GM21528 (cell line): ENCODE data around the gene TENM4.
"Not testable (repeated sequence)": the region's sequence is repeated elsewhere in the genome, so short reads cannot be mapped to it uniquely, and the experiment has no call there.

Experiments used
- ATAC-seq: cut with Tn5 transposase; IDR thresholded peaks from one replicate; pipeline ENCODE4 v1.9.1; 2021; ENCODE audit warnings: mild to moderate bottlenecking, moderate library complexity; ENCODE audit not compliant: unreplicated experiment, low FRiP score

The TENM4 gene

DNA sequence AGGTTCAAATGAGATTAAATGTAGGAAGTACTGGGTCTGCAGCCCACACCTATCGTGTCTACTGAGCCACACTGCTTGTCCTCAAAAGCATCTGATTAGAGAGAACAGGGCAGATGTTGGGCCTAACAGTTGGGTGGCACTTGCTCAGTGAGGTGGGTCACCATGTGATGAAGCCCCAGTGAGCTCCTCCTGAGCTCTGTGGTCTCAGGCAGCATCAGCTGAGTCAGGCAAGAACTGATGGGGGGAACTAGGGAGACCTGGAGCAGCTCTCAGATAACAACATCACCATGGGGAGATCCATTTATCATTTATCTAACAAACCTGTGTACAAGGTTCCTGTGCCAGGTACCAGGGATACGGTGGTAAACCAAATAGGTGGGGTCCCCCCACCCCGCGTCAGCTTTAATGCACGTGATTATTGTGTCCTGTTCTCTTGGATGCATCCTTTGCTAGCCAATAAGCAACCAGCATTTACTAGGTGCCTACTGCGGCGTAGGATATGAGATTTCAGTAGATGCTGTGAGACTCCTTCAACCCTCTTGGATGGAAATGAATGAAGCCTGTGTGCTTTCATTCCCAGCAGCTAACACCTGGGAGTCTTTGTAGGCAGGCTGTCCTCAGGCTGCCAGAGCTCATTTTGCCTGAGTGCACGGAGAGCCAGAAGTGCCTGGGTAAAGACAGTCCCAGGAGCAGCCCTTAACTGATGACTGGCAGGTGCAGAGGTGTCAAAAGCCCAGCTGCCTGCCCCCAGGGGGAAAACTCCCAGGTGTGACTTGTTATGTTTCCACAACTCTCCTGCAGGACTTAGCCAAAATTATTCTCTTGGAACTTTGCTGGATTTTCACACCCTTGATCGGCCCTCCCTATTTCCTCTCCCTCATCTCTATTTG lies 792.6 kb downstream of the TENM4 start:
- ATAC-seq: no peak

DNA sequence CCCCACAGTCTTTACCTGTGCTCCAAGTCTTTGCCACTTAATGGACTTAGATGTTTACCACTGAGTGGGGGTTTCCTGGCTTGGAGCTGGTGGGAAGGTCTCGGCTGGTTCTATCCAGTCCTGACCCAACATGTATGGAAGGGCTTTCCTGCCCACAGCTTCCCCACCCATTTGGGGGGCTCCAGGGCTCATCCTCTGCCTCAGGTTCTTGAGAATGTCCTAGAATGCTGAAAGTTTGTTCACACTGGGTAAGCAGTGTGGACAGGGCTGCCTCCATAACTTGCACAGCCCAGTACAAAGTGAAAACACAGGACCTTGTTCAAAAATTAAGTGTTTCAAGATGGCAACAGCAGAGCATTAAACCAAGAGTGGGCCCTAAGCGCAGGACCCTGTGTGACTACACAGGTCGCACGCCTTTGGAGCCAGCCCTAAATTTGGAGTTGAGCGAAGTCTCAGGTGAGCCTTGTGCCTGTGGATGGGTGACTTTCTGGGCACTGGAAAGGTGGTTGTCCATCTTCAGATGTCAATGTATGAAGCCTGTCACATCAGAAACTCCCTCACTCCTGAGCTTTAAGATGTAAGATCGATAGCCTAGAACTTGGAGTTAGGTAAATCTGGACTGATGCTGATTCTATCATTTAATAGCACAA lies 793.4 kb downstream of the TENM4 start:
- no peak for ATAC-seq

- ATAC-seq: no peak
These were observed 794.2 kb downstream of the TENM4 start for GRCh38 chr11:78646564-78647185.

DNA sequence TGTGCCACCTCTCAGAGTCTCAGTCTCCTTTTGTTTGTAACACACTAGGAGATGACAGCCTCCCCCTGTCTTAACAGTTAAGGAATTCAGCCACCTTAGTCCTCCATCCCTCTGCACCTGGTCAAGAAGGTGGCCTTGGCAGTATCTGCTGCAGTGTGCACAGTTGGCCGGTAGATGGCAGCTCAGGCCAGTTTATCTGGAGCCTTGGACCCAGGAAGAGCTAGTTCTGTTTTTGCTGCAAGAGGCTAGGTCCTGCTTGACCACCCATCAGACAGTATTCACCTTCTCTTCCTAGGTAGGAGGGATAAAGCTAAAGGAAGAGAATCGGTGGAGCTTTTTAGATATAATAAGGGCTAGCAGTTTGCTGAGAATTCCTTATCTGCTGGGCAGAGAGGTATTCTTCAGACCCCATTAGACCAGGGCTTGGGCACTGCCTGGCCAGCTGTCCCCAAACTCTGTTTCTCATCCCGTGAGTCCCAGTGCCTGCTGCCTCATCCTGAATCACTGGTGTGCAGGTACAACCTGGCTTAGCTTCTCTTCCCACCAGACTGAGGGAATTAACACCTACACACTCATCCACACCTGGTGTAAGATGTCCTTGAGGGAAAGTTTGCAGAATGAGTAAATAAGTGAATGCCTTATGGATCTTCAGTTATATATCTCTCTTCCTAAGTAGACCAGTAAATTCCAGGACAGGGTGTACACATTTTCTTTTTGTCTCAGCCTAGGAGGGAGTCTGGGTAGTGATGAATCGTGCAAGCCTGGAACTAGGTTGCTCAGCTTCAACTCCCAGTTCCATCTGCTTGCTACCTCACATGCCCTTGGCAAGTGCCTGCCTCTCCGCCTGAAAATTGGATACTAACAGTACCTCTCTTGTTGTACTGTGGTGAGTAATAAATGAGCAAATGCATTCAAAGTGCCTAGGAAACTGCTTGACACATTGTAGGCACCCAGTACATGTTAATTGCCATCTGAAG lies 795.3 kb downstream of the TENM4 start:
- ATAC-seq: peak; percentile 87

DNA sequence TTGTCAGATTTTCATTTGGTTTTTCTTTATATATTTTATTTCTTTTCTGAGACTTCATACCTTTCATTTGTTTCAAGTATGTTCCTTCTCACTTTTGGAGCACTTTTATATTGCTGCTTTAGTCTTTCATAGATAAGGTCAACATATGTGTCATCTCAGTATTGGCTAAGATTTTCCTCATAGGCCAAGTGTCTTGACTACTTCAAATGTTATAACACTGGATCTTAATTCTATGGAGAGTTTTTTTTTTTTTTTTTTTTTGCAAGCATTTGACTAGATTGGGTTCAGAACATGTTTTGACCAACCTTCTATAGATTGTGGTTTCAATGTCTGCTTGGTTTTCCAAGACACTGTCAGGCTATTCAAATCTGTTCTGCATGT lies 797.2 kb downstream of the TENM4 start:
- ATAC-seq: no peak

GRCh38 chr11:78642979-78643675 lies 797.7 kb downstream of the TENM4 start:
- ATAC-seq: no peak

GRCh38 chr11:78641541-78641940 lies 799.3 kb downstream of the TENM4 start:
- no peak for ATAC-seq

DNA sequence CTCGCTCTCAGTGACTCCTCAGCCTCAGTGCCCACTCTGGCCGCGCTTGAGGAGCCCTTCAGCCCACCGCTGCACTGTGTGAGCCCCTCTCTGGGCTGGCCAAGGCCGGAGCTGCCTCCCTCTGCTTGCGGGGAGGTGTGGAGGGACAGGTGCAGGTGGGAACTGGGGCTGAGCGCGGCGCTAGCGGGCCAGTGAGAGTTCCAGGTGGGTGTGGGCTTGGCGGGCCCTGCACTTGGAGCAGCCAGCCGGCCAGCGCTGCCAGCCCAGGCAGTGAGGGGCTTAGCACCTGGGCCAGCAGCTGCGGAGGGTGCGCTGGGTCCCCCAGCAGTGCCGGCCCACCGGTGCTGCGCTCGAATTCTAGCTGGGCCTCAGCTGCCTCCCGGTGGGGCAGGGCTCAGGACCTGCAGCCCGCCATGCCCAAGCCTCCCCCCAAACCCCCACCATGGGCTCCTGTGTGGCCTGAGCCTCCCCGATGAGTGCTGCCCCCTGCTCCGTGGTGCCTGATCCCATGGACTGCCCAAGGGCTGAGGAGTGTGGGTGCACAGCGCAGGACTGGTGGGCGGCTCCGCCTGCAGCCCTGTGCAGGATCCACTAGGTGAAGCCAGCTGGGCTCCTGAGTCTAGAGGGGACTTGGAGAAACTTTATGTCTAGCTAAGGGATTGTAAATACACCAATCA lies 802.0 kb downstream of the TENM4 start:
- no peak for ATAC-seq

GRCh38 chr11:78637527-78637926 lies 803.3 kb downstream of the TENM4 start:
- ATAC-seq: not testable (repeated sequence)

DNA sequence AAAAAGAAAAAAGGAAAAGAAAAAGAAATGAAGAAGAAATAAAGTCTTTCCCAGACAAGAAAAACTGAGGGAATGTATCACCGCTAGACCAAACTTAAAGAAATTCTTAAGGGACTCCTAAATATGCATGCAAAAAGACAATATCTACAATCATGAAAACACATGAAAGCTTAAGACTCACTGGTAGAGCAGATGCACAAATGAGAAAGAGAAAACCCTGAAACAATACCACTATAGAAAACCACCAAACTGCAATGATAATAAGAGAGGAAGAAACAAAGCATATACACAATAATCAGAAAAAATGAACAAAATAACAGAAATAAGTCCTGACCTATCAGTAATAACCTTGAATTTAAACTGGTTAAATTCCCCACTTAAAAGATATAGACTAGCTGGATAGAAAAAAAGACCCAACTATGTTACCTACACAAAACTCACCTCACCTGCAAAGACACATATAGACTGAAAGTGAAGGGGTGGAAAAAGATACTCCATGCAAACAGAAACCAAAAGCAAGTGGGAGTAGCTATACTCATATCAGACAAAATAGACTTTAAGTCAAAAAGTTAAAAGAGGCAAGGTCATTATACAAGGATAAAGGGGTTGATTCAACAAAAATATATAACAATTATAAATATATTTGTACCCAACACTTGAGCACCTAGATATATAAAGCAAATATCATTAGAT lies 804.9 kb downstream of the TENM4 start:
- ATAC-seq: no peak

DNA sequence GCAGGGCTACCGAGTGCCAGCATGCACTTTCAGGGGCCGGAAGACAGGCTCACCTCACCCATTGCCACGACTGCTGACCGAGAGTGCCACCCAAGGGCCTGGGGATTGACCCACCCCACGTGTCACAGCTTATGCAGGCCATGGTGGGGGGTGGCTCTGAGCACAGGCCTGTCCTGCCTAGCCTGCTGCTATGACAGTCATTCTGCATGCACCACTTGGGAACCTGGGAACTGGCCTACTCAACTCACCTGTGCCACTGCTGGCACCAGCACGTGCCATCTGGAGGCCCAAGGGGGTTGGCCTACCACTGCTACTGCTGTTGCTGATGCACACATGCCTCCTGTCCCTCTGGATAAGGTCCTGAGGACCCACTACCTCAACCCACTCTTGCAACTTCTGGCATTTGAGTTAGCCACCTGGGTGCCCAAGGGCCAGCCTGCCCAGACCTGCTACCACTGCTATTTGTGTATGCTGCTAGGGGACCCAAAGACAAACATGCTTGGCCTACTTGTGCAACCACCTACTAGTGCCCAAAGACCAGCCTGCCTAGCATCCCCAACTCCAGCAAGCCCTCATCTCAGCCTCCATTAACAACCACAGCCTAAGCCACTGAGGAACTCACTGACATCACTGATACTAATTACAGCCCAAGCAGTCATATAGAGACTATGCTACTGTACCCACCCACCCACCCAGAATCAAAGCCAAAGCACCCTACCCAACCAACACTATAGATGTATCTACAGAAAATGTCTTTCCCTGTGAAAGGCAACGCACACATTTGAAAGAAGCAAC lies 807.1 kb downstream of the TENM4 start:
- ATAC-seq: no peak

GRCh38 chr11:78630561-78631303 lies 810.1 kb downstream of the TENM4 start:
- no peak for ATAC-seq

DNA sequence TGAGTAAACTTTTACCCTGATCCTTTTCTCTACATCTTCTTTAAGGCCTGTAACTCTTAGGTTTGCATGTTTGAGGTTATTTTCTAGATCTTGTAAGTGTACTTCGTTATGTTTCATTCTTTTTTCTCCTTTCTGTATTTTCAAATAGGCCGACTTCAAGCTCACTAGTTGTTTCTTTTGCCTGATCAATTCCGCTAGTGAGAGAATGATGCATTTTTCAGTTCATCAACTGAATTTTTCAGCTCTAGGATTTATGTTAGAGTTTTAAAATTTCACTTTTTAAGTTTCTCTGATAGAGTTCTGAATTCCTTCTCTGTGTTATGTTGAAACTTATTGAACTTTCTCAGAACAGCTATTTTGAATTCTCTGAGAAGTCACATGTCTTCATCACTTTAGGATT lies 810.7 kb downstream of the TENM4 start:
- ATAC-seq: no peak

GRCh38 chr11:78622666-78623065 lies 818.2 kb downstream of the TENM4 start:
- no peak for ATAC-seq

- no peak for ATAC-seq
These were observed 820.7 kb downstream of the TENM4 start for GRCh38 chr11:78620159-78620558.

GRCh38 chr11:78615724-78616123 lies 825.1 kb downstream of the TENM4 start:
- no peak for ATAC-seq

GRCh38 chr11:78613378-78613813 lies 827.4 kb downstream of the TENM4 start:
- ATAC-seq: no peak
